Nephron progenitor cell (in vitro differentiated cells): ENCODE measurements around the gene OR52E5.

Source experiments
- DNase-seq: peaks from one replicate; pipeline ENCODE4 v3.0.0; 2021
- H3K27ac Mint-ChIP-seq: 2 replicates; pipeline ENCODE4 v1.8.0; 2021; ENCODE audit warnings: mild to moderate bottlenecking, moderate library complexity, mixed read lengths
- H3K27me3 Mint-ChIP-seq: 2 replicates; pipeline ENCODE4 v1.8.0; 2021; ENCODE audit warnings: mild to moderate bottlenecking, low read depth, mixed read lengths; ENCODE audit not compliant: poor library complexity
- H3K36me3 Mint-ChIP-seq: 2 replicates; pipeline ENCODE4 v1.8.0; 2021; ENCODE audit warnings: low read depth, mixed read lengths
- H3K4me1 Mint-ChIP-seq: 2 replicates; pipeline ENCODE4 v1.8.0; 2021; ENCODE audit warnings: mixed read lengths
- H3K4me3 Mint-ChIP-seq: 2 replicates; pipeline ENCODE4 v1.8.0; 2021; ENCODE audit warnings: mild to moderate bottlenecking, moderate library complexity, mixed read lengths
- H3K9me3 Mint-ChIP-seq: 2 replicates; pipeline ENCODE4 v1.8.0; 2021; ENCODE audit warnings: mild to moderate bottlenecking, moderate library complexity, mixed read lengths
- CTCF ChIP-seq: fragments of 200-600 bp; sonication (generic); IDR thresholded peaks from 2 replicates; pipeline ENCODE4 v1.5.0; 2021; ENCODE audit warnings: antibody characterized with exemption

Gene OR52E5

GRCh38 chr11:5892908-5893307 lies at the start of gene OR52E5:
Gene OR52E5 (plus strand): TSS chr11:5893208. CDS start chr11:5900777, 7,569 bp downstream.
- Mint-ChIP-seq H3K9me3 (no peaks in the 10 kb centered on the region), H3K27me3 (peaks cover 7% of the 10 kb centered on the region), H3K36me3 (no peaks in the 10 kb centered on the region), H3K4me3 (no peak within 1 kb of the TSS), H3K4me1 (no peaks in the 10 kb centered on the region), H3K27ac (no peak within 1 kb of the TSS)
- DNase-seq = no peak
- no peak for TF ChIP-seq CTCF

- no peaks in the 10 kb centered on the region for H3K36me3 Mint-ChIP-seq
- no peaks in the 10 kb centered on the region for H3K9me3 Mint-ChIP-seq
- no peaks in the 10 kb centered on the region for H3K27me3 Mint-ChIP-seq
- H3K27ac Mint-ChIP-seq = no peak overlapping the region
- no peak for TF ChIP-seq CTCF
- DNase-seq = no peak
- no peak overlapping the region for H3K4me3 Mint-ChIP-seq
- H3K4me1 Mint-ChIP-seq = no peaks in the 10 kb centered on the region
These were observed 46.3 kb upstream of the OR52E5 start for GRCh38 chr11:5846701-5847100.

GRCh38 chr11:5847711-5848110 lies 45.3 kb upstream of the OR52E5 start:
- Mint-ChIP-seq H3K27ac (no peak overlapping the region), H3K36me3 (no peaks in the 10 kb centered on the region), H3K4me1 (no peaks in the 10 kb centered on the region), H3K27me3 (no peaks in the 10 kb centered on the region), H3K4me3 (no peak overlapping the region), H3K9me3 (peaks cover 5% of the 10 kb centered on the region)
- no peak for DNase-seq
- no peak for TF ChIP-seq CTCF

- no peak for DNase-seq
- H3K36me3 Mint-ChIP-seq = no peaks in the 10 kb centered on the region
These were observed 42.0 kb upstream of the OR52E5 start for GRCh38 chr11:5851002-5851401.

GRCh38 chr11:5857590-5857989 lies 35.4 kb upstream of the OR52E5 start, which contains the start of gene OR52E8:
Gene OR52E8 (minus strand): TSS chr11:5857690. CDS start chr11:5857690, 0 bp downstream.
- Mint-ChIP-seq H3K36me3 (no peaks in the 10 kb centered on the region), H3K27ac (no peak within 1 kb of the TSS), H3K27me3 (peaks cover 11% of the 10 kb centered on the region), H3K9me3 (peaks cover 12% of the 10 kb centered on the region), H3K4me1 (no peaks in the 10 kb centered on the region), H3K4me3 (no peak within 1 kb of the TSS)
- no peak for DNase-seq
- no peak for TF ChIP-seq CTCF

More at GRCh38 chr11:5851002-5851401, 42.0 kb upstream of the OR52E5 start:
- TF ChIP-seq CTCF = no peak
- Mint-ChIP-seq H3K27ac (no peak overlapping the region), H3K4me3 (no peak overlapping the region), H3K4me1 (no peaks in the 10 kb centered on the region), H3K27me3 (no peaks in the 10 kb centered on the region), H3K9me3 (peaks cover 16% of the 10 kb centered on the region)

GRCh38 chr11:5865826-5866225 lies 27.2 kb upstream of the OR52E5 start:
- no peaks in the 10 kb centered on the region for H3K4me1 Mint-ChIP-seq
- peaks cover 21% of the 10 kb centered on the region for H3K9me3 Mint-ChIP-seq
- H3K36me3 Mint-ChIP-seq = no peaks in the 10 kb centered on the region
- no peaks in the 10 kb centered on the region for H3K27me3 Mint-ChIP-seq
- no peak overlapping the region for H3K4me3 Mint-ChIP-seq
- TF ChIP-seq CTCF = no peak
- no peak overlapping the region for H3K27ac Mint-ChIP-seq
- DNase-seq = no peak
